ENCODE data around the gene EXOSC5.

Gene EXOSC5

DNA sequence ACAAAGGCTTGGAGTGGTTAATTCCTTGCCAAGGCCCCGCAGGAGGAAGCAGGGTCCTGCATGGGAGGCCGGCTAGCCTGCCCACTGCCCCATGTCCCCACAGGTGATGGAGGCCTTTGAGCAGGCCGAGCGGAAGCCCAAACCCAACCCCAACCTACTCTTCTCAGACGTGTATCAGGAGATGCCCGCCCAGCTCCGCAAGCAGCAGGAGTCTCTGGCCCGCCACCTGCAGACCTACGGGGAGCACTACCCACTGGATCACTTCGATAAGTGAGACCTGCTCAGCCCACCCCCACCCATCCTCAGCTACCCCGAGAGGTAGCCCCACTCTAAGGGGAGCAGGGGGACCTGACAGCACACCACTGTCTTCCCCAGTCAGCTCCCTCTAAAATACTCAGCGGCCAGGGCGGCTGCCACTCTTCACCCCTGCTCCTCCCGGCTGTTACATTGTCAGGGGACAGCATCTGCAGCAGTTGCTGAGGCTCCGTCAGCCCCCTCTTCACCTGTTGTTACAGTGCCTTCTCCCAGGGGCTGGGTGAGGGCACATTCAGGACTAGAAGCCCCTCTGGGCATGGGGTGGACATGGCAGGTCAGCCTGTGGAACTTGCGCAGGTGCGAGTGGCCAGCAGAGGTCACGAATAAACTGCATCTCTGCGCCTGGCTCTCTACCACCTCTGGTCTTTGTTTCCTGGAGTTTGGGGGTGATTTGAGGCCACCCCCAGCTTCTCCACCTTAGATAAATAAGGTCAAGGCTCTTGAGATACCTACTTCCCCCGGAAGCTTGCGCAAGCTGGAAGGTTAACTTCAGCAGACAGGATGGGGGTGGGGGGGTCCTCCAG, 27.4 kb upstream of the EXOSC5 start:
- Histone ChIP-seq H3K9me3 (ENCODE audit: control insufficient read depth, low read depth, low read length) (no peaks in the 10 kb centered on the region), H3K36me3 (ENCODE audit: control insufficient read depth, low read depth, low read length) (peaks cover 6% of the 10 kb centered on the region), H3K9ac (ENCODE audit: low read length) (no peak overlapping the region), H3K27me3 (ENCODE audit: control insufficient read depth, insufficient read depth, low read length) (no peaks in the 10 kb centered on the region), H3K4me3 (ENCODE audit: low read length) (no peak overlapping the region), H3K4me1 (ENCODE audit: control insufficient read depth, low read depth, low read length) (peaks cover 5% of the 10 kb centered on the region), H3K27ac (ENCODE audit: low read length) (no peak overlapping the region)

DNA sequence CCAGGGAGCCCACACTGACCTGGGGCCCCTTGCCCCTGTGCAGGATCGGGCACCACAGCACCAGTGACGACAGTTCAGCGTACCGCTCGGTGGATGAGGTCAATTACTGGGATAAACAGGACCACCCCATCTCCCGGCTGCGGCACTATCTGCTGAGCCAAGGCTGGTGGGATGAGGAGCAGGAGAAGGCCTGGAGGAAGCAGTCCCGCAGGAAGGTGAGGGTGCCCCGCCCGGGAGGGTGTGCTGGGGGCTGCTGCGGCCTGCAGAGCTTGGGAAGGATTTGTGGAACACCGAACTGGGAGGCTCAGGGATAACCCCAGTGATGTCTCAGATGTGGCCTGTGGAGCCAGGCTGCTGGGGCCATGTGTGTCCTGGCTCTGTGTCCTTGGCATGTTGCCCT, 25.8 kb upstream of the EXOSC5 start:
- no peaks in the 10 kb centered on the region for H3K9me3 ChIP-seq (ENCODE audit: control insufficient read depth, low read depth, low read length)
- H3K9ac ChIP-seq (ENCODE audit: low read length): no peak overlapping the region
- H3K27me3 ChIP-seq (ENCODE audit: control insufficient read depth, insufficient read depth, low read length): no peaks in the 10 kb centered on the region
- peaks cover 5% of the 10 kb centered on the region for H3K4me1 ChIP-seq (ENCODE audit: control insufficient read depth, low read depth, low read length)
- peaks cover 9% of the 10 kb centered on the region for H3K36me3 ChIP-seq (ENCODE audit: control insufficient read depth, low read depth, low read length)
- no peak overlapping the region for H3K4me3 ChIP-seq (ENCODE audit: low read length)
- H3K27ac ChIP-seq (ENCODE audit: low read length): no peak overlapping the region

DNA sequence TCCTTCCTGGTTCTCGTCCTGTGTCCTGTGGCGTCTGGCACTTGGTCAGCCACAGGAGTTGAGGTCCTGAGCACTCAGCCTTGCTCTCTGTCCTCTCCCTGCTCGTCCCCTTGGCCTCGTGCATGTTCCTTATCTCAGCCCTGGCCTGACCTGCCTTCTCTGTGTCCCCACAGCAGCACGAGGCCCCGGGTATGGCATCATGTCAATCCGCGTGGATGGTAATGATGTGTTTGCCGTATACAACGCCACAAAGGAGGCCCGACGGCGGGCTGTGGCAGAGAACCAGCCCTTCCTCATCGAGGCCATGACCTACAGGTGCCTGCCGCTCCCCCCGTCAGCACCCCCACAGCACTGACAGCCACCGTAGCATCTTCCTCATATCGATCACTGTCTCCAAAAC, 25.3 kb upstream of the EXOSC5 start:
- H3K4me1 ChIP-seq (ENCODE audit: control insufficient read depth, low read depth, low read length): peaks cover 5% of the 10 kb centered on the region
- no peak overlapping the region for H3K9ac ChIP-seq (ENCODE audit: low read length)
- no peak overlapping the region for H3K27ac ChIP-seq (ENCODE audit: low read length)
- no peaks in the 10 kb centered on the region for H3K9me3 ChIP-seq (ENCODE audit: control insufficient read depth, low read depth, low read length)
- H3K36me3 ChIP-seq (ENCODE audit: control insufficient read depth, low read depth, low read length): peaks cover 9% of the 10 kb centered on the region
- H3K4me3 ChIP-seq (ENCODE audit: low read length): no peak overlapping the region
- H3K27me3 ChIP-seq (ENCODE audit: control insufficient read depth, insufficient read depth, low read length): no peaks in the 10 kb centered on the region

DNA sequence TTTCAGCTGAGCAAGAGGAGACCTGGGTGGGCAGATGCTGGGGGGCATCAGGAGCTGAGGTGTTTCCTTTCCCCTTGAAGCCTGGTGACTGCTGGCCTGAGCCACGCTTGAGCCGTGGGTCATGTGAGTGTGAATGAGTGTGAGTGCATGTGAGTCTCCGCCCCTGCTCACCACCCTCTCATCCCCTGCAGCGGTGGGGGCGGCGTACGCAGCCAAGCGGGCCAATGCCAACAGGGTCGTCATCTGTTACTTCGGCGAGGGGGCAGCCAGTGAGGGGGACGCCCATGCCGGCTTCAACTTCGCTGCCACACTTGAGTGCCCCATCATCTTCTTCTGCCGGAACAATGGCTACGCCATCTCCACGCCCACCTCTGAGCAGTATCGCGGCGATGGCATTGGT, 24.8 kb upstream of the EXOSC5 start:
- Histone ChIP-seq H3K27ac (ENCODE audit: low read length) (no peak overlapping the region), H3K9ac (ENCODE audit: low read length) (no peak overlapping the region), H3K4me1 (ENCODE audit: control insufficient read depth, low read depth, low read length) (peaks cover 4% of the 10 kb centered on the region), H3K4me3 (ENCODE audit: low read length) (no peak overlapping the region), H3K36me3 (ENCODE audit: control insufficient read depth, low read depth, low read length) (peaks cover 9% of the 10 kb centered on the region), H3K9me3 (ENCODE audit: control insufficient read depth, low read depth, low read length) (no peaks in the 10 kb centered on the region), H3K27me3 (ENCODE audit: control insufficient read depth, insufficient read depth, low read length) (no peaks in the 10 kb centered on the region)

DNA sequence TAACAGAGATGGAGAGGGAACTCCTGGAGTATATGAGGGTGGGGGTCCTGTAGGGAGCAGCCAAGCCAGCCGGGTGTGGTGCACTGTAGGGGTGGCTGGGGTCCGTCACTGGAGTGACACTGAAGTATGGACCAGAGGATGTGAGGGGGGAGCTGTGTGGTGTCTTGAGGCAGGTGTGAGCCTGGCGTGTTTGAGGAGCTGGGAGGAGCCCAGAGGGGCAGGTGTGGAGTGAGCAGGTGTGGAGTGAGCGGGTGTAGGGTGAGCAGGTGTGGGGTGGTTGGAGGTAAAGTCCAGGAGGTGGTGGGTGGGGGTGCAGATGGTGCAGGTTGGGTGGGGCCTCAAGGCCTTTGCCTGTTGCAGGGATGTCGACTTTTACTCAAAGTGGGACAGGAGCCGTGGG, 24.2 kb upstream of the EXOSC5 start:
- H3K36me3 ChIP-seq (ENCODE audit: control insufficient read depth, low read depth, low read length): peaks cover 9% of the 10 kb centered on the region
- H3K9me3 ChIP-seq (ENCODE audit: control insufficient read depth, low read depth, low read length): no peaks in the 10 kb centered on the region
- H3K27me3 ChIP-seq (ENCODE audit: control insufficient read depth, insufficient read depth, low read length): no peaks in the 10 kb centered on the region
- no peak overlapping the region for H3K27ac ChIP-seq (ENCODE audit: low read length)
- H3K4me3 ChIP-seq (ENCODE audit: low read length): no peak overlapping the region
- no peak overlapping the region for H3K9ac ChIP-seq (ENCODE audit: low read length)
- no peaks in the 10 kb centered on the region for H3K4me1 ChIP-seq (ENCODE audit: control insufficient read depth, low read depth, low read length)

DNA sequence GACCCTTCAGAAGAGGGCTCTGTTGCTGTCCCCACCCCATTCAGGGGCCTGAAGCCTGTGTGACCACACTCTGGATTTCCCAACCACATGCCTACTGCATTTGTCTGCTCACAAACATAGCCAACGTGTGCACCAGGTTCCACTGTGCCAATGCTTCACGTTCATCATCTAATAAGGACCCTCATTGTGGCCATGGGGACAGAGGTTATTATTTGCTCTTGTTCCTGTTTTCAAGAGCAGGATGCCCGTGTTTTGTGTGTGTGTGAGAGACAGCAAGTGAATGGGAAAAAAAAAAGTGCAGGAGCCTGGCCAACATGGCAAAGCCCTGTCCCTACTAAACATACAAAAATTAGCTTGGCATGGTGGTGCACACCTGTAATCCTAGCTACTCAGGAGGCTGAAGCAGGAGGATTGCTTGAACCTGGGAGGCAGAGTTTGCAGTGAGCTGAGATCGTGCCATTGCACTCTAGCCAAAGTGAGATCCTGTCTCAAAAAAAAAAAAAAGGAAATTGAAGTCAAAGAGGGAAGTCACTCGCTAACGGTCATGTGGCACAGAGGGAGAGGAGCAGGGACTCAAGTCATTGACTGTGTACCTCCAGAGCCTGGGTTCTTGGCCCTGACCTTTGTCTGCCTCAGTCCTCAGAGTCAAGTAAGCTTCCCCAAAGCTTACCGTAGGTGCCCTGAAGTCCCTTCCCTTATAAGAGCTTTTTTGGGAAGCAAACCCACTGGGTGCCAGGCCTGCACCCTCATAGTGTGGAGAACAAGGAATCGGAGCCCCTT, 23.1 kb upstream of the EXOSC5 start:
- Histone ChIP-seq H3K4me3 (ENCODE audit: low read length) (no peak overlapping the region), H3K36me3 (ENCODE audit: control insufficient read depth, low read depth, low read length) (peaks cover 9% of the 10 kb centered on the region), H3K9ac (ENCODE audit: low read length) (no peak overlapping the region)

DNA sequence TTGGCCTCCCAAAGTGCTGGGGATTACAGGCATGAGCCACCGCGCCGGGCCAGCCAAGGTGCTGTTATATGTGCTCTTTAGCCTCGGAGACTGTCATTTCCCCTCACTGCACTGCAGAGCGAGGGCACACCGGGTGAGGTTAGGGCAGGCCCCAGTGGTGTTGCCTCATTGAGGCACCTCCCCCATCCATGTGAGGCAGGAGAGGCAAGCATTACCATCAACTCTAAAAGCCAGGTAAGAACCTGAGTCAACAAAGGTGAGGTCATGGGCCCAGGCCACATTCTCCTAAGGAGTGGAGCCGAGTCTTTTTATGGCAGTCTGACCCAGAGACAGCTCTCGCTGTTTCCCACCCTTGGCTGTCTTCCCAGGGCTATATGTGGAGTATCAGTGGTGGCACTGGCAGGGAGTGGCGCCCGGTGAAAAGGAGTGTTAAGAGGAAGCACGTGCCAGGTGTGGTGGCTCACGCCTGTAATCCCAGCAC, 19.1 kb upstream of the EXOSC5 start:
- Histone ChIP-seq H3K27me3 (ENCODE audit: control insufficient read depth, insufficient read depth, low read length) (no peaks in the 10 kb centered on the region), H3K4me3 (ENCODE audit: low read length) (no peak overlapping the region), H3K9me3 (ENCODE audit: control insufficient read depth, low read depth, low read length) (no peaks in the 10 kb centered on the region), H3K9ac (ENCODE audit: low read length) (no peak overlapping the region), H3K27ac (ENCODE audit: low read length) (no peak overlapping the region), H3K36me3 (ENCODE audit: control insufficient read depth, low read depth, low read length) (peaks cover 9% of the 10 kb centered on the region), H3K4me1 (ENCODE audit: control insufficient read depth, low read depth, low read length) (no peaks in the 10 kb centered on the region)

More for the DNA sequence above, 23.1 kb upstream of the EXOSC5 start:
- Histone ChIP-seq H3K27me3 (ENCODE audit: control insufficient read depth, insufficient read depth, low read length) (no peaks in the 10 kb centered on the region), H3K27ac (ENCODE audit: low read length) (no peak overlapping the region), H3K4me1 (ENCODE audit: control insufficient read depth, low read depth, low read length) (no peaks in the 10 kb centered on the region), H3K9me3 (ENCODE audit: control insufficient read depth, low read depth, low read length) (no peaks in the 10 kb centered on the region)

DNA sequence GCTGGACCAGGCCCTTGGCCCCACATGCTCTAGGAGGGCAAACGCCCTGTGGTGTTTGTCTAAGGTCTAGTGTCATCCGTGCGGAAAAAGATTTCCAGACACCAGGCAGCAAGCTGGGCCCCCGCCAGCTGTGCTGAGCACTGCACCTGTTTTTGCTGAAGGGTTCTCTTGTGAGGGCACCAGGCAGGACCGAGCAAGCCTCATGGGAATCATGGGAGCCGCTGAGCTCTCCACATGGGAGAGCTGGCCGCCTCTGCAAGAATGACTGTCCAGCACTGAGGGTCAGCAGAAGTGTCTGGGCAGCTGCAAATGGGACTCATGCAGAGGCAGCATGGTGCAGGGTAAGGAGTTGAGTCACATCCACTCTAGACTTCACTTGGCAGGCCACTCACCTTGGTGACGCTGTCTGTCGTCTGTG, 18.0 kb upstream of the EXOSC5 start:
- H3K9ac ChIP-seq (ENCODE audit: low read length): no peak overlapping the region
- H3K9me3 ChIP-seq (ENCODE audit: control insufficient read depth, low read depth, low read length): no peaks in the 10 kb centered on the region
- H3K4me1 ChIP-seq (ENCODE audit: control insufficient read depth, low read depth, low read length): no peaks in the 10 kb centered on the region
- no peaks in the 10 kb centered on the region for H3K27me3 ChIP-seq (ENCODE audit: control insufficient read depth, insufficient read depth, low read length)
- peaks cover 8% of the 10 kb centered on the region for H3K36me3 ChIP-seq (ENCODE audit: control insufficient read depth, low read depth, low read length)
- H3K4me3 ChIP-seq (ENCODE audit: low read length): no peak overlapping the region
- no peak overlapping the region for H3K27ac ChIP-seq (ENCODE audit: low read length)

DNA sequence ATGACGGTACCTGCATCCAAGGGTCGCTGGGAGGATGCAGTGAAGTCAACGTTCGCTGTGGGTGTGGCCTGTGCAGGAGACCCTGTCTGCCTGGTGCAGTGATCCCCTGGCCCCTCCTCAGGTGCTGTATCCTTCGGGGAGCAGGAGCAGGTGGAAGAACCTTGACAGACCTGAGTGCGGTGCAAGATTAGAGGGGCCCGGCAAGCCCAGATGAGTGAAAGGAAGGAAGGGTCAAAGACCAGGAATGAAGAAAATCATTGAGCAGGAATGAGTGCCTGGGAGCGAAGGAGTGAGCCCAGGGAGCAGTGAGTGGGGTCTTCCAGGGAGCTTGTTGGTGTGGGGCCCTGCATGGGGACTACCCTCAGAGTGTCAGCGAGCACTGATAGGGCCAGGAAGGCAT, 17.3 kb upstream of the EXOSC5 start:
- Histone ChIP-seq H3K4me3 (ENCODE audit: low read length) (no peak overlapping the region), H3K4me1 (ENCODE audit: control insufficient read depth, low read depth, low read length) (no peaks in the 10 kb centered on the region), H3K36me3 (ENCODE audit: control insufficient read depth, low read depth, low read length) (peaks cover 3% of the 10 kb centered on the region), H3K9me3 (ENCODE audit: control insufficient read depth, low read depth, low read length) (no peaks in the 10 kb centered on the region), H3K27ac (ENCODE audit: low read length) (no peak overlapping the region), H3K9ac (ENCODE audit: low read length) (no peak overlapping the region), H3K27me3 (ENCODE audit: control insufficient read depth, insufficient read depth, low read length) (no peaks in the 10 kb centered on the region)

DNA sequence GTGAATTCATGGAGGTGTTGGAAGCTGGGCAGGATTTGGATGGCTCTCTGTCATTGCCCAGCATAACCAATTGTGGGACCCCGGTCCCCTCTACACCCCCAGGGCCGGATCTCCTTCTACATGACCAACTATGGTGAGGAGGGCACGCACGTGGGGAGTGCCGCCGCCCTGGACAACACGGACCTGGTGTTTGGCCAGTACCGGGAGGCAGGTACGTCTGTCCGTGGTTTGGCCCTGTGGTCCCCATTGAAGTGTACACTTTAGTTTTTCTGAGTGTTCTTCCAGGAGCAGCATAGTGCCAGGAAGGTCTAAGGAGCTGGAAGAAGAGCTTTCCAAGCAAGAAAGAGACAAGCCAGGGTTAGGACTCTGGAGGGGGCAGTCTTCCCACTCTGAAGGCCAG, 16.8 kb upstream of the EXOSC5 start:
- no peak overlapping the region for H3K4me3 ChIP-seq (ENCODE audit: low read length)
- H3K36me3 ChIP-seq (ENCODE audit: control insufficient read depth, low read depth, low read length): peaks cover 3% of the 10 kb centered on the region
- no peaks in the 10 kb centered on the region for H3K9me3 ChIP-seq (ENCODE audit: control insufficient read depth, low read depth, low read length)
- no peaks in the 10 kb centered on the region for H3K27me3 ChIP-seq (ENCODE audit: control insufficient read depth, insufficient read depth, low read length)
- H3K4me1 ChIP-seq (ENCODE audit: control insufficient read depth, low read depth, low read length): no peaks in the 10 kb centered on the region
- H3K27ac ChIP-seq (ENCODE audit: low read length): no peak overlapping the region
- H3K9ac ChIP-seq (ENCODE audit: low read length): no peak overlapping the region

DNA sequence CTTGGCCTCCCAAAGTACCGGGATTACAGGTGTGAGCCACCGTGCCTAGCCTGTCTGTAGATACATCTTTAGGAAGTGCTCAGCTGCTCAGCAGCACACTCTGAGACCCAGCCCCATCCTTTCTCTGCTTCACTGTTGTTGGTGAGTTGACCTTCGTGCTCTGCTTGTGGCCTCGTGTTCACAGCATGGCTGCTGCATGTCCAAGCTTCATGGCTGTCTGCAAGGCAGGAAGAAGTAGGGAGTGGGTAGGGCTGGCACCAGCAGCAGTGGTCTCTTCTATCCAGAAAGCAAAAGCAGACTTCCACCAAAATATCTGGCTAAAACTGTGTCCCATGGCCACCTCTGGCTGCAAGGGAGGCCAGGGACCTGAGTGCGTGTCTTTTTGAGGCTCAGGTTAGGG, 15.8 kb upstream of the EXOSC5 start:
- Histone ChIP-seq H3K4me3 (ENCODE audit: low read length) (no peak overlapping the region), H3K4me1 (ENCODE audit: control insufficient read depth, low read depth, low read length) (no peaks in the 10 kb centered on the region)

DNA sequence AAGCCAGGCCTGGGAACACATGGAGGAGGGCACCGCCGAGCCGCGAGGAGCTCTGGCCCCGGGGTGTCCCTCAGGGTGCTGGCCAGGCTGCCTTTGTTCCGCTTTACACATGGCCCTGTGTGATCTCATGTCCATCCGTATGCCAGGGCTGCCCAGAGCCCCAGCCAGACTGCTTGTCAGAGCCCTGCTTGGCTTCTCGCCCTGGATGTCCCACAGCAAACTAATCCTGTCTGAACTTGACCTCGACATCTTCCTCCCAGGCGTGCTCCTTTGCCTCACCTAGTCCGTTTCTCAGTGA, 14.8 kb upstream of the EXOSC5 start:
- Histone ChIP-seq H3K4me3 (ENCODE audit: low read length) (no peak overlapping the region), H3K9me3 (ENCODE audit: control insufficient read depth, low read depth, low read length) (no peaks in the 10 kb centered on the region), H3K27me3 (ENCODE audit: control insufficient read depth, insufficient read depth, low read length) (no peaks in the 10 kb centered on the region), H3K27ac (ENCODE audit: low read length) (no peak overlapping the region), H3K4me1 (ENCODE audit: control insufficient read depth, low read depth, low read length) (peaks cover 6% of the 10 kb centered on the region), H3K36me3 (ENCODE audit: control insufficient read depth, low read depth, low read length) (no peaks in the 10 kb centered on the region), H3K9ac (ENCODE audit: low read length) (no peak overlapping the region)

More for the DNA sequence above, 15.8 kb upstream of the EXOSC5 start:
- no peak overlapping the region for H3K9ac ChIP-seq (ENCODE audit: low read length)
- H3K36me3 ChIP-seq (ENCODE audit: control insufficient read depth, low read depth, low read length): no peaks in the 10 kb centered on the region
- no peak overlapping the region for H3K27ac ChIP-seq (ENCODE audit: low read length)
- no peaks in the 10 kb centered on the region for H3K9me3 ChIP-seq (ENCODE audit: control insufficient read depth, low read depth, low read length)
- no peaks in the 10 kb centered on the region for H3K27me3 ChIP-seq (ENCODE audit: control insufficient read depth, insufficient read depth, low read length)
